Astrocyte (in vitro differentiated cells and primary cell): ENCODE data around the gene TEDDM1.

Experiments
- CTCF ChIP-seq: IDR thresholded peaks from 2 replicates; pipeline ENCODE4 v1.5.1; 2011; ENCODE audit warnings: low read depth, mild to moderate bottlenecking, inconsistent platforms, low read length, moderate library complexity; ENCODE audit not compliant: insufficient read depth
- EZH2 ChIP-seq: IDR thresholded peaks from 2 replicates; pipeline ENCODE4 v1.6.1; 2012; ENCODE audit warnings: mild to moderate bottlenecking, low read length, inconsistent platforms; ENCODE audit not compliant: insufficient read depth

DNA sequence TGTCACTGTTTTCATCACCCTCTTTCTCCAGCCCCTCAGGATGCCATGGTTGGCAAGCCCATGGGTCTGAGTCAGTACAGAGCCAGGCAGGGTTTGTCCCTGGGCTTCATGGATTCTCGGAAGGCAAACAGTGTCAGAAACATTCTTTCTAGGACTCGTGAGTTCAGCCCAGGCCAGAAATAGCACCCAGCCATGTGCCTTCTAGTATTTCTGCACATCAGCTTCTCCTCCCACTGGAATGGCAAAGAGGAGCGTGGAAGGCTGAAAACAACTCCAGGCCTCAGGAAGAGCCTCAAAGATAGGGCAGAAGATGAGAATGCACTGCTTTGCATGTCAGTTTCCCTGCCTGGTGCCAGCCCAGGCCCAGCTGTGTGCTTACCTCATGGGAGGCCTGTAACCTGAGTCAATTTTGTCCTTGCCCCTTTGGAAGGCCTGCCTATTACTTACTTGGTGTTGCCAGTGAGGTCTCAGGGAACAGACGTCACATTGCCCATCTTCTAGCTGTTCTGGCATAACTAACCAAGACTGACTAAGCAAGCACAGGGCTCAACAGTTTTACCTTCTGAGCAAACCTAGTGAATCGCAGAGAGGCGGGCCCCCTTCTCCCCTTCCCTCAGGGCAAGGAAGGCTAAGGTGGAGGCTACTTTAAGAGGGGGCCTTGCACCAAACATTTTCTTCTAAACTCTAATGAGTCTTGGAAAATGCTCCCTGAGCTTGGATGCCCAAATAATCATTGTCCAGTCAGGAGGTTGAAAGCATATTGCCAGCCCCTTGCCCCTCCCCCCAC lies 51.3 kb downstream of the TEDDM1 start:
- no peak for TF ChIP-seq CTCF
- no peak for TF ChIP-seq EZH2
